Tibial nerve (tissue), 3 donors: ENCODE results near the gene ABL2.

Experiments used
- EP300 ChIP-seq, 2 donors: sonication (generic); formaldehyde crosslinking; IDR thresholded peaks; one replicate each; pipeline ENCODE4 v1.6.1; 2017; ENCODE audit warnings: antibody characterized with exemption in 2 of 2, mild to moderate bottlenecking in 1 of 2
- POLR2A ChIP-seq, 2 donors: fragments of 450-650 bp; IDR thresholded peaks; one replicate each; pipeline ENCODE4 v1.6.1; 2017; ENCODE audit warnings: antibody characterized with exemption in 2 of 2, mild to moderate bottlenecking in 2 of 2, moderate library complexity in 2 of 2

DNA sequence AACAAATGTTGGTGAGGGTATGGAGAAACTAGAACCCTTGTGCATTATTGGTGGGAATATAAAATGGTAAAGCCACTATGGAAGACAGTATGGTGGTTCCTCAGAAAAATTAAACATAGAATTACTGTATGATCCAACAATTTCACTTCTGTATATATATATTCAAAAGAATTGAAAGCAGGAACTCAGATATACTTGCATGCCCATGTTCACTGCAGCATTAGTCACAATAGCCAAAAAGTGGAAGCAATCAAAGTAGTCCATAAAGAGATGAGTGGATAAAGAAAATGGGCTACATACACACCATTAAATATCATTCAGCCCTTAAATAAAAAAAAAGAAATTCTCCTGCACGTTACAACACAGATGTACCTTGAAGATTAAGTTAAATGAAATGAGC, 34.1 kb downstream of the ABL2 start:
- TF ChIP-seq EP300 (IDR thresholded peaks at IDR 0.05) (no peak), POLR2A (IDR thresholded peaks at IDR 0.05) (no peak)
